MV-4-11 (cell line): ENCODE data around the gene EPAS1.

Experiments
- DNase-seq: peaks from one replicate; lab custom pipeline; 2025; lab: John Stamatoyannopoulos, UW

Gene EPAS1

DNA sequence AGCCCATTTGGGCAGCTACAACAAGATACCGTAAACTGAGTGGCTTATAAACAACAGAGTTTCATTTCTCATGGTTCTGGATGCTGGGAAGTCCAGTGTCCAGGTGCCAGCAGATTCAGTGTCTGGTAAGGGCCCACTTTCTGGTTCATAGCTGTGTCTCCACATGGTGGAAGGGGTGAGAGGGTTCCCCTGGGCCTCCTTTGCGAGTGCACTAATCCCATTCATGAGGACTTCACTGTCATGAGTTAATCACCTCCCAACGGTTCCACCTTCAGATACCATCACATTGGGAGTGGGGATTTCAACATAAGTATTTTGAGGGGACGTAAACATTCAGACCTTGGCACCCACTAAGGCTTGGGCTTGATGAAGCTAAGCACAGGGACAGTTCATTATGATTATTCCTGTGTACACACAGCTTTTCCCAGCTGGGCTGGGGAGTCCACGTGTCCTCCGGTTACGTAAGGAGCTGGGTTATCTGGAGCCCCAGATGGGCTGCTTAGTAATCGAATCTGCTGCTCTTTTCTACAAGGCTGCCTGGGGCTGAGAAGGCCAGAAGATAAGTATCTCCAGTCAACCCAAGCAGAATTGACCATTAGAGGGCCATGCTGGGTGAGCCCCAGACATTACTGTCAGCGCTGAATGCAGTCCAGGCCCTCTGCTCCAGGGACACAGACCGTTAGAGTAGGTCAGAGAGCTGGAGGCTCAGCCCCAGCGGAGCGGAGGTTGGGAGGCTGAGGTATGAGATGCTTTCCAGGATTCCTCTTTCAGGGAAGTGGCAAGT is 42.7 kb downstream of the EPAS1 start:
- DNase-seq, result no peak

DNA sequence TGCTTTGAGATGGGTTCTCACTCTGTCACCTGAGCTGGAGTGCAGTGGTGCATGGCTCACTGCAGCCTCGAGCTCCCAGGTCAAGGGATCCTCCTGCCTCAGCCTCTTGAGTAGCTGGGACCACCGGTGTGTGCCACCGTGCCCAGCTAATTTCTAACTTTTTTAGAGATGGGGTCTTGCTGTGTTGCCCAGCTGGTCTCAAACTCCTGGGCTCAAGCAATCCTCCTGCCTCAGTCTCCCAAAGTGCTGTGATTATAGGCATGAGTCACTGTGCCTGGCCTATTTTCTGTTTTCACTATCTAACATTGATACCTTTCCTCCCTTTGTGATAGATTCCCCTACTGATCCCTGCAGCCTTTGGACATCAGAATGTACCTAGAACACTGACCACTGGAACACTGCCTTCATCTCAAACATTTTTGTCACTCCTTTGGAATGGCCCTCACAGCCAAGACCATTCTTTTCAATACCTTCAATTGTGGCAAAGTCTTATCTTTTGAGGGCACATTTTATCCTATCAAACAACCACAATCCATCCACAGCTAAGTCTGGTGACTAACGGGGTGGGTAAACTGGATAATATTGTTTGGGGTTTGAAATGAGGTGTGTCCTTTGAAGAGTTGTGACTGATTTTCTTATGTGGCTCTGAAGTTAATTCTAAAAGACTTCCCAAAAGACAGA is 43.7 kb downstream of the EPAS1 start:
- DNase-seq, result no peak

DNA sequence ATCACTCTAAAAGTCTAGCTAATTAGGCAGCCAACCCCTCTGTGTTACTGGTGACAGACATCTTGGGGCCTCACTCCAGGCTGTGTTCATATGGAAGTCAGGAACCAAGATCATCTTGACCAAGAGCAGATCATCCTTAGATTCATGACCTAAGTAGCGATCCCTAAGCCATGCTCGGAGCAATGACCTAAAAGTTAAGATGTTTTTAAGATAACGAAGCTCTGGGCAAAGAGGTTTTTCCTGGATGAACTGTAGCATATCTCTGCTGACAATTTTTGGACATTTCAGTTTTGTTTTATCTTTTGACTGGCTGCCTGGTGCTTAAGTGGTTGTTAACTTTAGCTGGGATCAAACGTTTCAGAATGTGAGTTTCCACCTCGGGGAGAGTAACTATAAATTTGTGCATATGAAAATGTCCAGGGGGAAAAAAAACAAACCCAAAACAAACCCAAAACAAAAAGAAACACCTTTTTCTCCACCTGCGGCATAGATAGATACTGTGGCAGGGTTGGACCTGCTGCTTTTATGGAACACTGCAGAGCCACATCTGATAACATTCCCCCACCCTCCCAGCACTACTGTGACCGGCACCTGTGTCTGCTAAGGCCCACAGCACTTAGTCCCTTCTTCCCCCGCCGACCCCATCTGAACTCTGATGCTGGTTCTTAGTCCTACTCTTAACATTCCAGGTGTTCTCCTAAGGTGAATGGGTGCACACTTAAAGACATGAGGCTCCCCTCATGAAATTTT is 45.5 kb downstream of the EPAS1 start:
- no peak for DNase-seq

GRCh38 chr2:46344706-46345105 is 47.5 kb downstream of the EPAS1 start:
- DNase-seq, result no peak

DNA sequence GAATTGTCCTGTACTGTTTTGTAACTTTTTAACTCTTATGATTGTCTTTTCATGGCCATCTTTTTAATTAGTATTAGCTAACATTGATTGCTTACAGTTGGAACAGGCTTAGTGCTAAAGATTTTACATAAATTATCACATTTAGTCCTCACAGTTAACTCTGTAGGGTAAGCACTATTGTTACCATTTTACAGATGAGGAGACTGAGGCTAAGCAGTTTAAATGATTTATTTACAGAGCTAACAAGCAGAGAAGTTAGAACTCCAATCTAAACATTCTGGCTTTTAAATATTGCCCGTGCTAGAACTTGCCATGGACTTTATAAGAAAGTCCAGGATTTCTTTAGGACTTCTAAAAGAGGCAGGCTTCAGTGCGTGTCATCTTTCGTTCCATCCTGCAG is 48.6 kb downstream of the EPAS1 start:
- no peak for DNase-seq

DNA sequence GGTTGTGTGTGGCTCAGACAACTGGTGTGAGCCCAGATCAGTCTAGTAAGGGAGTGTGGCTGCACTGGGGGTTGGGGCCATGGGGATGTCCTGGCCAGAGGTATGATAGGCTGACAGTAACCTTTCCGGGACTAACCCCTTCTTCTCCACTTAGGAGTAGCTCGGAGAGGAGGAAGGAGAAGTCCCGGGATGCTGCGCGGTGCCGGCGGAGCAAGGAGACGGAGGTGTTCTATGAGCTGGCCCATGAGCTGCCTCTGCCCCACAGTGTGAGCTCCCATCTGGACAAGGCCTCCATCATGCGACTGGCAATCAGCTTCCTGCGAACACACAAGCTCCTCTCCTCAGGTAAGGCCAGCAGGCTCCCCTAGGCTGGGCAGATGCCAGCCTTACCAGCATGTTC is 49.5 kb downstream of the EPAS1 start:
- no peak for DNase-seq

GRCh38 chr2:46347648-46348280 is 50.6 kb downstream of the EPAS1 start:
- no peak for DNase-seq

GRCh38 chr2:46349115-46349547 is 51.9 kb downstream of the EPAS1 start:
- DNase-seq, result no peak

DNA sequence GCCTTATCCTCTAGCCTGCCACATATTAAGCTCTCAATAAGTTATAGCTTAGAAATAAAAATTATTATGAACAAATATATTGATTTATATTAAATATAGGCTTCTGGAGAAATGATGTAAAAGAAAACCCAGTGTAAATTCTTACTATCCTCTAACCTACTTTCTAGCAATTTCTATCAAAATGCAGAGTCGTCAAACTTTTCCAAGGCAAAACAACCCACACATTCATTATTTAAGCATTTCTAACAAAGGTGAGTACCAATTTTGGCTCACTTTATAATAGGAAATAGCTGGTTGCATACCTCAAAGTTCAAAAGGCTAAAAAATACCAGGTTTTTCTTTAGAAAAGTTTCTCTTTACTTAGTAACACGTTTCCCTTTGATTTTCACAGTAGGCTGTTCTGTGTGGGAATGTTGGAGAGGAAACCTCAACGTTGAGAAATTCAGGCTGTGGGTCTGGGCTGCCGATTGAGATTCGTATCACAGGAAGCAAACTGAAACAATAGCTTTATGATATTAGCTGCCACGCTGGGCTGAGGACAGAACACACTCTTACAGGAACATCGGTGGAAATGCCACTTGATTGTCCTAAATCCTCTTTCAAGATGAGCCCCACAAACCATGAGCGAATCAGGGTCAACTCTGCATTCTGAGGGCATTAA is 53.0 kb downstream of the EPAS1 start:
- DNase-seq, result peak; percentile 42

DNA sequence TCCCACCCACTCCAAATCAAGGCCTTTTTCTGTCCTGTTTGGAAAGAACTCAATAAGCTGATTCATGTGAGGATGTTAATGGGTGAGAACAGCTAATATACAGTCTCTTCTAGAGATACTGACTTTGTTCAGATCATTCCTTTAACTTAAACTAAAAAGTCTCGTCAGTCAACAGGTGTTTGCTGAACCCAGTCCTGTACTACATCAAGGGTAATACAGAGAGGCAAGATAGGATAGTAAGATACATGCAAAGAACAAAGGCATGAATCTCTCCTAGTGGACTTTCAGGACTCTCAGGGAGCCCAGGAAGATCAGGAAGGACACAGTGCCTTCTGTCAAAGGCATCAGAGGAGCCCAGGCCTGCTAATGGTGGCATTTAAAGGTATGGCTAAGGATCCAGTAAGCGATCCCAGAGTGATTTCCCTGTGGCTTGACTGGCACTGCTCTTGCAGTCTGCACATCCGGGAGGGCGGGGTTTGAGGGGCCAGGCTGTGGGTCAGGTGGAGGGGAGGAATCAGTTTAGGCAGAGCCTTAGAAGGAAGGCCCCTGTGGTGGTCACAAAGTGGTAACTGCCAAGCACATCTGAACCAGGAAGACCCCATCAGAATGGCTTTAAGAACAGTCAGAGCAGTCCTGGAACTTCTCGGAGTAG is 54.0 kb downstream of the EPAS1 start:
- no peak for DNase-seq

GRCh38 chr2:46351750-46352138 is 54.5 kb downstream of the EPAS1 start:
- DNase-seq, result peak; percentile 59

- DNase-seq, result no peak
These were observed 55.4 kb downstream of the EPAS1 start for GRCh38 chr2:46352621-46353020.

GRCh38 chr2:46353509-46353908 is 56.3 kb downstream of the EPAS1 start:
- DNase-seq, result no peak

GRCh38 chr2:46355756-46356155 is 58.5 kb downstream of the EPAS1 start:
- no peak for DNase-seq

GRCh38 chr2:46356991-46357390 is 59.8 kb downstream of the EPAS1 start:
- DNase-seq, result peak; percentile 26

GRCh38 chr2:46358713-46359112 is 61.5 kb downstream of the EPAS1 start:
- DNase-seq, result no peak

DNA sequence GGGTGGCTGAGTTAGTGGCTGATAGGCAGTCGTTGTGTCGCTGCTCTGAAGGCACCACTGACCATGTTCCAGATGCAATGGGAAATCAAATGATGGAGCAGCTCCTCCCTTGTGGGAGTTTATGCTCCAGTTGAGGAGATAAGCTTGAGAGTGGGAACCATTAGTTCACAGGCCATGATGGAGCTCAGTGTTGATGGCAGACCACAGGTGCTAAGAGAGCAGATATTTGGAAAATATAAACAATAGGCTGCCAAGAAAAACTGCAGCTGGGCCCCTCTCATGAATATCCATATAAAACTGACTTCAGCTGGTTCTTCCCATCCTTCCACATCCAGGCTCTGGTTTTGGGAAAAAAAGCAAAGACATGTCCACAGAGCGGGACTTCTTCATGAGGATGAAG is 63.1 kb downstream of the EPAS1 start:
- no peak for DNase-seq

DNA sequence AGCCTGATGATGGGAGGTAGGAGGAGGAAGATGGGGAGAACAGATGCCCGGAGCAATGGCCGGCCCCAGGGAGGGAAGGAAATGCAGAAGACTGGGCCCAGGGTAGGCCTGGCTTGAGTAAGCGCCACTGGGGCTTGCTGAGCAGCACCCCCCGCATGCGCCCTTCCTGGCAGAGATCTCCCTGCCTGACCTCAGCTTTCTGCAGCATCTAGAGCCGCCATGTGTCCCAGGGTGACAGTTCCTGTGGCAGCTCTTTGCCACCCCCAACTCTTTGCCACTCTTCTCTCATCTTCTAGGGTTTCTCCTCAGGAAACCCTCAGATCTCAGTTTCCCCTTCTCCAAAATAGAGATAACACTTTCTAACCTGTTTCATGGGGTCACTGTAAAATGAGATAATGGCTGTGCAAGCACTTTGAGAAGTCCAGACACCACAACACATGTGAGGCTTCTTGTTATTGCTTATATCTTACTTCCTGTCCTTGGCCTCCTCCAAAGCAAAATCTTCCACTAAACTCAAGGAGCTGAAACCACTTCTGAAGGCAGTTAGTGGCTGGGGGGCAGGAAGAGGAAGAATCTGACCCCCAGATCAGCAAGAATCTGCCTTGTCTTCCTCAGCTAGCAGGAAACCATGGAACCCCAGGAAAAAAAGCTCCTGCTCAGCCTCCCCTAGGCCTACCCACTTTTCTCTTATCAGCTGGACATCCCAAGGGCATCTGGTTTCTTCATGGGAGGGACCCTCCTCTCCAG is 64.9 kb downstream of the EPAS1 start:
- DNase-seq, result no peak

GRCh38 chr2:46362667-46363012 is 65.4 kb downstream of the EPAS1 start:
- DNase-seq, result no peak

DNA sequence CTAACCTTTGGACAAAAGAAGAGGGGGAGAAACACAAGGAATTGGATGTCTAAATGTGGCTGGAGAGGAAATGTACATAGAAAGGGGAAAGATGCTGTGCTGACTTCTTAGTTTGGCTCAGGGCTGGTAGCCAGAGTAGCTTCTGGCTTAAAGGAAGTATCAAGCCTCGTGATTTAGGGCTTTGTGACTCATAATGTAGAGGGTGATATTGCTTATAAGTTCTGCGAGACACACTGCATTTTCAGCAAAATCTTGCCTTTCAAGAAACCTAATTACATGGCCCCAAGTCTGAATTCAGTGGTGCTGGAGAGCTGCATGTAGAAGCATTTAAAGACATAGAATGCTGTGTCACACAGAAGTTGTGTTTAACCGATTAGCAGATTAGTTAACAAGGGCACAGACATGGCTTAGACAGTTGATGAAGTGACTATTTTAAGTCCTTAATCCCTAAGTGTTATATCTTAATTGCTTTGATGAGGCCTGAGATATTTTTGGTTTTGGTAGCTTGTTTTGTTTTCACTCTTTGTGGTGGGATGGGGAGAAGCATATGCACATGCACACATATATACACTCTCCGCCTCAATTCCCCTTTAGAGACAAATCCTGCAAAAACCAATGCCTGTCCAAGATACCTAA is 66.4 kb downstream of the EPAS1 start:
- DNase-seq, result peak; percentile 70
